Ascending aorta (tissue), 2 donors: ENCODE measurements around the gene USP13. TPM values are rescaled to one million over a fixed set of nuclear protein-coding genes. Genes with fewer than 3 reads are reported as not detected.

ENCODE experiments used
- DNase-seq, 2 donors: peaks; one replicate each; pipeline ENCODE4 v3.0.0-alpha.2; 2019; ENCODE audit warnings: low spot score in 2 of 2
- H3K27ac ChIP-seq, 2 donors: fragments of 200-600 bp; sonication (generic); one replicate each; pipeline ENCODE4 v1.5.1; 2016 to 2017; ENCODE audit warnings: mild to moderate bottlenecking in 1 of 2
- H3K27me3 ChIP-seq: fragments of 200-600 bp; sonication (generic); one replicate; pipeline ENCODE4 v1.5.1; 2017
- H3K36me3 ChIP-seq, 2 donors: fragments of 200-600 bp; sonication (generic); one replicate each; pipeline ENCODE4 v1.5.1; 2016
- H3K4me1 ChIP-seq, 2 donors: fragments of 200-600 bp; sonication (generic); one replicate each; pipeline ENCODE4 v1.5.1; 2016 to 2017; ENCODE audit warnings: mild to moderate bottlenecking in 1 of 2
- H3K4me3 ChIP-seq, 2 donors: fragments of 200-600 bp; sonication (generic); one replicate each; pipeline ENCODE4 v1.5.1; 2016 to 2017; ENCODE audit warnings: mild to moderate bottlenecking in 1 of 2
- H3K9me3 ChIP-seq, 2 donors: fragments of 200-600 bp; sonication (generic); one replicate each; pipeline ENCODE4 v1.5.1; 2016
- CTCF ChIP-seq, 3 experiments: fragments of 200-600 bp in 2 of 3; fragments of 450-650 bp in 1 of 3; sonication (generic) in 2 of 3; IDR thresholded peaks; one replicate each; pipeline ENCODE4 v1.5.1; 2016 to 2019; ENCODE audit warnings: antibody characterized with exemption in 3 of 3, mild to moderate bottlenecking in 1 of 3, moderate library complexity in 1 of 3
- intact Hi-C: fragments of 100-400 bp; cut with DNase I; formaldehyde crosslinking; loops from one replicate; pipeline ENCODE4 v1.15.1; 2023
- total RNA-seq: library from RNA; depleted of rRNA; stranded (reverse); fragments of >200 nt; gene quantifications from one replicate; pipeline ENCODE4 v1.1.0, GENCODE V29; 2016

Gene USP13
- total RNA-seq, 1 donor from 2014 or later = 3.1 TPM

GRCh38 chr3:179716811-179717210, 64.0 kb downstream of the USP13 start:
- Histone ChIP-seq H3K4me1 (no peaks in the 10 kb centered on the region), H3K36me3 (peaks cover under 1 to 11% of the 10 kb centered on the region in 2 donors), H3K27ac (no peak overlapping the region), H3K9me3 (no peaks in the 10 kb centered on the region), H3K27me3 (no peaks in the 10 kb centered on the region), H3K4me3 (no peak overlapping the region)
- intact Hi-C loops = no loop called here
- DNase-seq = no peak
- TF ChIP-seq CTCF (IDR thresholded peaks at IDR 0.05) = no peak

GRCh38 chr3:179717219-179717618, 64.4 kb downstream of the USP13 start:
- H3K4me1 ChIP-seq = no peaks in the 10 kb centered on the region
- no peaks in the 10 kb centered on the region for H3K27me3 ChIP-seq
- no peaks in the 10 kb centered on the region for H3K9me3 ChIP-seq
- no peak overlapping the region for H3K27ac ChIP-seq
- intact Hi-C loops = no loop called here
- H3K4me3 ChIP-seq = no peak overlapping the region
- no peak for DNase-seq
- H3K36me3 ChIP-seq = peaks cover 3 to 14% of the 10 kb centered on the region in 2 donors
- no peak for TF ChIP-seq CTCF (IDR thresholded peaks at IDR 0.05)

GRCh38 chr3:179719048-179719734, 66.4 kb downstream of the USP13 start:
- no peak for DNase-seq
- no peaks in the 10 kb centered on the region for H3K9me3 ChIP-seq
- intact Hi-C loops = no loop called here
- H3K27me3 ChIP-seq = no peaks in the 10 kb centered on the region
- no peak overlapping the region for H3K27ac ChIP-seq
- H3K36me3 ChIP-seq = peaks cover 3 to 17% of the 10 kb centered on the region in 2 donors
- no peak for TF ChIP-seq CTCF (IDR thresholded peaks at IDR 0.05)
- no peaks in the 10 kb centered on the region for H3K4me1 ChIP-seq
- H3K4me3 ChIP-seq = no peak overlapping the region

GRCh38 chr3:179720196-179720595, 67.4 kb downstream of the USP13 start:
- TF ChIP-seq CTCF (IDR thresholded peaks at IDR 0.05) = no peak
- H3K9me3 ChIP-seq = no peaks in the 10 kb centered on the region
- no peaks in the 10 kb centered on the region for H3K27me3 ChIP-seq
- intact Hi-C loops = no loop called here
- no peak overlapping the region for H3K4me3 ChIP-seq
- no peak for DNase-seq
- H3K27ac ChIP-seq = no peak overlapping the region
- peaks cover 3 to 17% of the 10 kb centered on the region in 2 donors for H3K36me3 ChIP-seq
- no peaks in the 10 kb centered on the region for H3K4me1 ChIP-seq

- TF ChIP-seq CTCF (IDR thresholded peaks at IDR 0.05) = no peak
- H3K27ac ChIP-seq = no peak overlapping the region
- H3K4me3 ChIP-seq = no peak overlapping the region
- H3K27me3 ChIP-seq = no peaks in the 10 kb centered on the region
- intact Hi-C loops = no loop called here
- H3K4me1 ChIP-seq = no peaks in the 10 kb centered on the region
- H3K36me3 ChIP-seq = peaks cover 3 to 17% of the 10 kb centered on the region in 2 donors
- H3K9me3 ChIP-seq = no peaks in the 10 kb centered on the region
- DNase-seq = no peak
These were observed 70.8 kb downstream of the USP13 start for GRCh38 chr3:179723617-179724016.
